GM18861 (cell line): ENCODE measurements around the gene UBP1.
A peak's percentile ranks its signal among the peaks of the same experiment; 100 is the strongest.
"Not testable (repeated sequence)": the region's sequence is repeated elsewhere in the genome, so short reads cannot be mapped to it uniquely, and the experiment has no call there.

Experiments
- ATAC-seq: cut with Tn5 transposase; IDR thresholded peaks from one replicate; pipeline ENCODE4 v1.9.1; 2021; ENCODE audit not compliant: unreplicated experiment

The UBP1 gene

DNA sequence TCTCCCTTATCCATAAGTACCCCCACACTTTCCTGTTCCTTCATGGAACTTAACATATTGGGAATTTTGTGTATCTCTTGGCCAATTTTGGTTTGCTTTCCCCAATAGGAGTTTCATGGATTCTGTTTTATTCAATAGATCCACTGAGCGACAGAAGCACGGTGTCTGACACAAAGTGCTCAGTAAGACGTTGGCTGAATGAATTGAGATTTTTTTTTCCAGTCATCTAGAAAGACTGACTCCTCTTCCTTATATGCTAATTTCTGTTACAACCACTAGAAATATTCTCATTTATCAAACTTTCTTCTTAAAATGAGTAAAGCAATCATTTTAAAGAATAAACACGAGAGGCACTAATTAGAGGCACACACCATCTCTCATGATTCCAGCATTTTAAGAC lies 48.1 kb downstream of the UBP1 start:
- ATAC-seq: no peak

DNA sequence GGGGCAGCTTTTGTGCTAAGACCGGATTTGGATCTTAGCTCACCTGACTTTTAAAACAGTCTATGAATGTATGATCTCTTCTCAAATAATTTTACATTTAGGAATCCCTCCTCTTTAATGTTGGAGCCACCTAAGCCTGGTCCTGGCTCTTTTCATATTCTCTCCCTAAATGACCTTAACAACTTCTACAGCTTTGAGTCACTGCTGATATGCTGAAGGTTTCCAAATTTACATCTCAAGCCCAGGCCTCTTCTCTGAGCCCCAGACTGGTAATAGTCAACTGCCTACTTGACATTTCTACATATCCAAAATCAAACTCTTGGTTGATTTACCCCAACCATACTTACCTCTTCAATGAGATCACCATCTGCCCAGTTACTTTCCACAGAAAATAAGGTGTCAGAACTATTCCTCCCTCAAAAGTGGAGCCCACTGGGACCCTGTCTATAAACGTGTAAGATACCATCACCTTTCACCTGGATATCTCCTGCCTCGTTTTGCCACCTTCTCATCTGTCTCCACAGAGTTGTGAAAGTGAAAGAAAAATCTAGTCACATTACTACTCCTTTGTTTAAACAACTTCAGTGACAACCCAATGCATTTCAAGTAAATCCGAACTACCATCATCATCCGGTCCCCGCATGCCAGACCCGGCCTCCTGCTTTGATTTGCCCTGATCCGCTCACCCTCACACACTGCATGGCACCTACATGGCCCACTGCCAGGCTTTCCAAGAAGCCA lies 48.8 kb downstream of the UBP1 start:
- ATAC-seq: no peak

GRCh38 chr3:33389908-33390307 lies 50.3 kb downstream of the UBP1 start:
- no peak for ATAC-seq

DNA sequence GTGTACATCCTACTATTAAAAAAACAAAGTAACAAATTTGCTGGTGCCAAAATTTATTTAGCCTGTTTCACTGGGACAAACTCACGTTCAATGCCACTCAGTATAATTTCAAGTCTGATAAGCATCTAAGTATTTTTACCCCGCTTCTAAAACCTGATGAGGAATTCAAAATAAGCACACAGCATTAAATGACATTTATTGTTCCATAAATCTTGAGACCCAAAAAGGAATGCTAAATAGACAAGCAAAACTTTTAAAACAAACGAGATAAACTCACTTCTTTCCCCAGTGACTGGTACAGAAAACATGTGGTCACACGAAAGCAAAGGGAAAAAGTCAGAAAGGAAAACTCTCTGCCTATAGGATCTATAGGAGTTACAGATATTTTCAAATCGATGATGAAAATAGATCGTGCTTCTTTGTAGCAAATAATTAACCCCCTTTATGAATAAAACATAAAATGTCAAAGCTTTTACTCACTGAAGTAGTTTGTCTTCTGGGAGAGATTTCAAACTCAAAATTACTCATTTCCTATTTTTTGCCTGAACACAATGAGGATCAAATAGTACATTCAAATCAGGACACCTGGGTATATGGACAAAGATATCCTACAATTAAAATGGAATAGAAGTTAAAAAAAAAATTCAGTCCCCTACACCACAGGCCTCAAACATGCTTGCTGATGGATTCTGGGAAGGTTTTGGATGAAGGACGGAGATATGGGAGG lies 51.7 kb downstream of the UBP1 start:
- ATAC-seq: no peak

DNA sequence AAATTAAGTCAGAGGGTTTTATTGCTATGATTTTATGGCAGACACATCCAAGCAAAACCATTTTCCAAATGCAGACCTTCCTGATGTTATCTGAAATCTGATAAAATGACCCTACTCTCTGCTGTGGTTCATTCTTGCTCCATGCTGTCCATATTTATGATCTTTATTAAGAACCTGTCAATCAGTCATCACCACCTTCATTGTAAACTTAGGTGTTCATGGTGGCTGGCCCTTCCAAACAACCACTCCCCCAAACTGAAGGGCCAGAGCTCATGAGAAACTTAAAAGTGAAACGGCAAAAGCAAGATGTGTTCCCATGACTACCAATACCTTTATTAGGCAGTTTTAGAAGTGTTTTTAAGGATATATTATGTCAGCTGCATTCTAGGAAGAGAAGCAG lies 53.6 kb downstream of the UBP1 start:
- no peak for ATAC-seq

DNA sequence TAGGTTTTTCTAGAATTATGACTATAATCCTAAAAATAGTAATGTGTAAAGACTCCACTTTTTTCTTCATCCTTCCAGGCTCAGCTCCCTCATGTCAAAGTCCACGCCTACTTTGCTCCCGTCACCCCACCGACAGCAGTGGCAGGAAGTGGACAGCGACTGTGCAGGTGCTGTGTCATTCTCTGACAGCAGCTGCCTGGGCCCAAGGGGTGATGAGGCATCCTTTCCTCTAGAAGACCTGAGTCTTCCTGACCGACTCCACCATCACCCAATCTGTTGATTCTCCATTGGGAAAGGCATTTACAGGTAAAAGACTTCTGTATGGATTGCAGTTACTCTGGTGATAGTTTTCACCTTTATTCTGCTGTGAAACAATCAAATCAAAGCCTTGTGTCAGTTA lies 54.8 kb downstream of the UBP1 start:
- no peak for ATAC-seq

- ATAC-seq: no peak
Measured at GRCh38 chr3:33383951-33384350, 56.3 kb downstream of the UBP1 start.

DNA sequence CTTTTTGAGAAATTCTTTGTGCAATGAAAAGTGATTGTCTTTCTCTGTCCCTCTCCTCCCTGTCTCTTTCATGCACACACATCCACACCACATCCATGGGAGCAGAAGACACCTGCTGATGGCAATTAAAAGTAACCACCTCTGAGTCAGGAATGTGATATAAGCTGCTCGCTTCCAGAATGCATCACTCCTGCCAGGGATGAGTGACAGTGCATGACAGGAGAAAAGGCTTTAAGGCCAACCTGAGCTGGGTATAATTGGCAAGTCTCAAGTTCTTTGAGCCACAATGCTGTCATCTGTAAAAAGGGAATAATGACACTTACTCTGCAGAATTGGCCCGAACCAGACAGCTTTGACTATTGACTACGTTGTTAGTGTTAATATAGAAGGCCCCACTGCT lies 59.6 kb downstream of the UBP1 start:
- no peak for ATAC-seq

GRCh38 chr3:33377931-33378330 lies 62.3 kb downstream of the UBP1 start:
- no peak for ATAC-seq

- no peak for ATAC-seq
Measured at GRCh38 chr3:33377489-33377888, 62.7 kb downstream of the UBP1 start.

DNA sequence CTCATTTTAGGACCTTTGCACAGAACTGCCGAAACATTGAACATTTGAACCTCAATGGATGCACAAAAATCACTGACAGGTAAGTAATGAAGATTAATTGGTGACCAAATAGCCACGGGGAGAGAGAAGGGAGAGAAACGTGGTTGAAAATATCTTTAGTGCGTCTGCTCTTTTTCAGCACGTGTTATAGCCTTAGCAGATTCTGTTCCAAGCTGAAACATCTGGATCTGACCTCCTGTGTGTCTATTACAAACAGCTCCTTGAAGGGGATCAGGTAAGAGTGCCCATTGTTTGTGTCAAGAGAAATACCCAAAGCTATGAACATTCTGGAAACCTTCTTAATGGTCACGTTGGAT lies 67.1 kb downstream of the UBP1 start:
- ATAC-seq: no peak

- peak; percentile 59 for ATAC-seq
Measured at GRCh38 chr3:33372218-33373081, 67.8 kb downstream of the UBP1 start.

DNA sequence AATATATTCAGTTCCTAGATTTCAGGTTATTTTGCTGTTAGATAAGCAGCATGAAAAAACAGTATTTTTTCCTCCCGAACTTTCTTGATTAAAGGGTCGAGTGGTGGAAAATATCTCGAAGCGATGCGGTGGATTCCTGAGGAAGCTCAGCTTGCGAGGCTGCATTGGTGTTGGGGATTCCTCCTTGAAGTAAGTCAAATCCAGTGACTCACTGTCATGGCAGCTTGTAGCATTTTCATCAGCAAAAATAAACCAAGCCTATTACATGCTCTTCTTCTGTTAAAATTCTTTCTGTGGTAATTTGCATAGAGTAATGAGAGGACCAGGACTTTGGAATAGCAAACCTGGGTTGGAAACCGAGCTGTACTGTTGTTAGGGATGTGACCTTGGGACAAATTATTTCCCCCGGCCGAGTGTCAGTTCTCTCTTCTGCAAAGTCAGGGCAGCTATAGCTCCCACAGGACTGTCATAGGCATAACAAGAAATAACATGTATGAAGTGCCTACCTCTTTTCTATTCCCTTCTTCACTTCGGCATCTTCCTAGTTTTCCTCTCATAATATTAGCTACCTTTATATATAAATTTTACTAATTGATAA lies 75.6 kb downstream of the UBP1 start:
- ATAC-seq: no peak

DNA sequence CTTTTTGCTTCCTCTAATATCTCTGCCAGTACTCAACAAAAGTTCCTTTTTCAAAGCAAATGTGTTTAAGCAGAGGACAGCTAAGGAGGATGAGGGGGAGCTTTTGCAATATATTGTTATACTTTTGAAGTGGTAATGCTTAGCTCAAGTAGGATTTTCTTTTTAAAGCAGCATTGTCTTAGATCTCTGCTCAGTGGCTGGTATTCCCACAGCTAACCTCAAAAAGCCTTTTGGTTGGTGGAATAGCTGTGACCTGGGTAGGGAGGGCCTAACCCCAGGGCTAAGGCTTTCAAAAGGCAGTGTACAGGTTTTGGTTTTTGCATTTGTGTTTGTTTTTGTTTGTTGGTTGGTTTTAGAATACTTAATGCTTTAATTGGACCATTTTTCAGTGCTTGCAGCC lies 76.1 kb downstream of the UBP1 start:
- ATAC-seq: no peak

- ATAC-seq: no peak
Measured at GRCh38 chr3:33363113-33363800, 76.9 kb downstream of the UBP1 start.

DNA sequence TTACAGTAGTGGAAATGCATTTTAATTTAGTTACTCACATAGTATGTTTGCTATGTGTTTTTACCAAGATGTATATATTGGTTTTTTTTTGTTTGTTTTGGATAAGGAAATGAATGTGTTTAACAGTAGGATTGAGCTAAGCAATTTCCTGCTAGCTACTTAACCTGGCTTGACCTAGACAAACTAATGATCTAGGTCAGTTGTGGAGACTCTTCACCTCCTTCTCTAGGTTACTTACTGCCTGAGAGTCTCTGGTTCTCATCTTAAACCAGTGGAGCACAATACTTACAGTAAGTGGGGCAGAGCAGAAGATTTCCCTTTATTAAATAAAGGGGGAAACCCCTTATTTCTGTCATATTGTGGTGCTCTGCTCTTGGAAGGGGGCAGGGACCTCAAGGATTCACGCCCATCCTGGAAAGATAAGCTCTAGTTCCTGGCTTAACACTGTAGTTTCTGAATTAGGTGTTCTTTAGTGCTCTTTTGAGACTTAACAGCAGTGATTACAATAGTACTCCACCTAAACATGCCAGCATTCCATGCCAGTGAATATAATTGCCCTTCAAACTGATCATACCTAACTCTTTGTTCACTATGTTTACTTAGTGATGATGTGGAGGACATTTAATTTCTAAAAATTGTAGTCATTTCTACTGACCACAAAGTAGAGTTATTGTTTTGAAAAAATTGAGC lies 79.9 kb downstream of the UBP1 start:
- no peak for ATAC-seq

- no peak for ATAC-seq
Measured at GRCh38 chr3:33358172-33358781, 81.9 kb downstream of the UBP1 start.

- no peak for ATAC-seq
Measured at GRCh38 chr3:33355611-33356010, 84.6 kb downstream of the UBP1 start.

GRCh38 chr3:33339758-33340157 lies 100.4 kb downstream of the UBP1 start:
- ATAC-seq: no peak

- ATAC-seq: not testable (repeated sequence)
Measured at GRCh38 chr3:33338936-33339465, 101.2 kb downstream of the UBP1 start.
